GM21529 (cell line): ENCODE data around the gene ASXL3.

ENCODE experiments used
- ATAC-seq: cut with Tn5 transposase; IDR thresholded peaks from one replicate; pipeline ENCODE4 v1.9.1; 2021; ENCODE audit not compliant: unreplicated experiment

The ASXL3 gene

GRCh38 chr18:33581856-33582255 is 3.8 kb downstream of the ASXL3 start:
- no peak for ATAC-seq

DNA sequence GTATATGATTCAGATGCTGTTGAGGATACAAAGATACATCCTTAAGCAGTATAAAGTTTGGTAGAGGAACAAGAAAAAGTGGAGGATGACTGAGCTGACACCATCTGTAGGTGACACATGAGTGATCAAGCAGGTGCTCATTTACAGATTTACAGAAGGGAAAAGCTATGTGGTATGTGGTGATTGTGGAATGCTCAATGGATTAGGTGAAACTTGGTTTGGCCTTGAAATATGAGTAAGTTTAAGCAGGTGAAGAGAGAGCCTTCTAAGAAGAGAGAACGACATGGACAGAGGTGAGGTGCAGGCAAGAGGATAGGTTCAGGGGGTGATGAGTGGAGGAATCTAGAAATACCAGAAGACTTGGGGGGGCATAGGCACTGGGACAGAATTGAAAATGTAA is 5.9 kb downstream of the ASXL3 start:
- no peak for ATAC-seq

- no peak for ATAC-seq
Observed at GRCh38 chr18:33584548-33585430, 6.8 kb downstream of the ASXL3 start.

GRCh38 chr18:33585431-33585775 is 7.4 kb downstream of the ASXL3 start:
- no peak for ATAC-seq

DNA sequence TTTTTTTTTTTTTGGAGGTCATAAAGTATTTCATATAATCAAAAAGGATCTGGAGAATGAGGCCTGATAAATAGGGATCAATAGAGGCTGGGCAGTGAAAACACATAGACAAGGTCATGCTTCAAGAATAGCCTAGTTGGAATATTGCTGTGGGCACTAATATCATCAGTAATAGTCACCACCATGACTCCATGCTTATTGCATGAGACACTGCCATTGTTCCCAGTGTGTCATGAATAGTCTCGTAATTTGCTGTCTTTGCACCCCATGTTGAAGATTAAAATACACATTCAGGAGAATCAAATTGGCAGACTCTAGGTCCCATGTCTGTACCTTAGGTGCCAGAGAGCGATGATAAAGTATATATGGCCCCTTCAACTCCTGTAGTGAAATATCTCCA is 10.3 kb downstream of the ASXL3 start:
- ATAC-seq: no peak

DNA sequence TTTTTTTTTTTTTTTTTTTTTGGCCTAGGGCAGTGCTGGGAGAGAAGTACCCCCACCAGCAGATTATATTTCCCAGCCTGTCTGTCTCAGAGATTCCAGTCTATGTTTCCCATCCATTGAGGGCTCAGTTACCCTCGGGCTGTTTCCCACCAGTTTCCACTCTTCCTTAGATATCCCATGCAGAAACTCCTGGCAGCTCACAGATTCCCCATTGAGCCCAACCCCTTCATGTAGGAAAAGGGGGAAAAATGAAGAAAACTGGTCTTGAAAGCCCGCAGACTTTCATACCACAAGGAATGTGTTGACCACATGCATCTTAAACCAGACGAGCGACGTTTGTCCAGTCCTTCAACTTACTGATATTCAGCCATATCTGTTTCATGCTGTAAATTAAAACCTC is 15.2 kb downstream of the ASXL3 start:
- no peak for ATAC-seq

- no peak for ATAC-seq
Observed at GRCh38 chr18:33594799-33595198, 16.8 kb downstream of the ASXL3 start.

DNA sequence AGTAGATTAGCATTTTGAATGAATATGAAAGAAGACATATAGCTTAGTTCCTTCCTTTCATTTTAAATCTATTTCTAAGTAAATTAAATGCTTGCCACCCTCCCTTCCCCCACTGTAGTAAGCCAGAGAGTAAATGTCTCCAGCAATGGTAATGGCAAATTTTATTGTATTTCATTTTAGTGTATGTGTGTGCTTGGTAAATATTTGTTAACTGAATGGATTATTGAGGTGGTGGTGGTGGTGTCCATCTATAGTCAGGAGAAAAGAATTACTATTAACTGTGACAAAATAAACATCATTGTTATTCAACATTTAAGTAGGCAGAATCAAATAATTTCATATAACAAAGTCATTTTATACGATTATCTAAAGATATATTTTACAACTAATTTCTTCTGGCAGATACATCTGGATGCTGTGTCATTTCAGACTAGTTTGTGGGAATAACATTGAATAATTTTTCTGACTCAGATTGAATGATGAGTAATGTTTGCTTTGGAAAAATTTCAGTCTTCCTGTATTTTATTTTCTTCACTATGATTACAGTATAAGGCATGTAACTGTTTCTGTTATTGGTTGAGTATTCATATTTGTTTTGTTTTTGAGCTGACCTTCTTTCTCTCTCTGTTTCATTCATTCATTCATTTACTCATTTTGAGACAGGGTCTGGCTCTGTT is 18.3 kb downstream of the ASXL3 start:
- no peak for ATAC-seq

GRCh38 chr18:33600846-33601245 is 22.8 kb downstream of the ASXL3 start:
- ATAC-seq: no peak

DNA sequence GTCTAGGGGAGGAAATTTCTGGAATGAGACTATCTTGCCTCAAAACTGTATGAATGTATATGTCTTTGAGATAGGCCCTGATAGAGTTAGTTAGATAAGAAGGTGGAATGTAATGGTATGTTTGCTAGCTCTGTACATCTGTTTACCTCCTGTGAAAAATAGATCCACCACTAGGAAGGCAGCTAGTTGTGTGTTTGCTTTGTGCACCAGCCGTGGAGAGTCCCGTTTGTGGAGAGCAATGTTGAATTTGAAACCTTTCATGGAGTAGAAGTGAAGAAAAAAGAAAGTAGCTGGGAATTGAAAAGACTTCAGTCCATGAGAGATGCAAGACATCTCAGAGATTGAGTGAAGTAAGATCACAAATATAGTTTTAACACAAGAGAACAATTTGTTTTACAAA is 25.4 kb downstream of the ASXL3 start:
- no peak for ATAC-seq

GRCh38 chr18:33605250-33605649 is 27.2 kb downstream of the ASXL3 start:
- ATAC-seq: no peak

DNA sequence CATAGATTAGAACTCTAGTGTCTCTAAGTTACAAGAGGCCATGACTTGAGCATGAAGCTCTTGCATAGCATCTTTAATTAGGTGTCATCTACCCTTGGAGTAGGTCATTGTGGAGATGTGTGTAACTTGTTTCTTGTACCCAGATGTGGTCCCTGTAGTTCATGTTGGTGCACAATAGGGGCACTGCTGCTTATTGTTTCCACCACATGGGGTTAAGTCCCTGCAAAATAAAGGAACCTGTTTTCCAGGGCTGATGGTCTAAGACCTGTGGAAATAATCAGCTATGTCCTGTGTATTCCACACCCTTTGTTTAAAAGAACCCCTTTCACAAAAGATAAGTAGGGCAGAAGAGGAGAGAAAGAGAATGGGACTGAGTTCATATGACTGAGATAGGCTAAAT is 28.6 kb downstream of the ASXL3 start:
- ATAC-seq: no peak

GRCh38 chr18:33611525-33612135 is 33.6 kb downstream of the ASXL3 start:
- no peak for ATAC-seq

- no peak for ATAC-seq
Observed at GRCh38 chr18:33612632-33613031, 34.6 kb downstream of the ASXL3 start.

GRCh38 chr18:33616556-33616955 is 38.5 kb downstream of the ASXL3 start:
- no peak for ATAC-seq

- ATAC-seq: no peak
Observed at GRCh38 chr18:33627114-33627513, 49.1 kb downstream of the ASXL3 start.

DNA sequence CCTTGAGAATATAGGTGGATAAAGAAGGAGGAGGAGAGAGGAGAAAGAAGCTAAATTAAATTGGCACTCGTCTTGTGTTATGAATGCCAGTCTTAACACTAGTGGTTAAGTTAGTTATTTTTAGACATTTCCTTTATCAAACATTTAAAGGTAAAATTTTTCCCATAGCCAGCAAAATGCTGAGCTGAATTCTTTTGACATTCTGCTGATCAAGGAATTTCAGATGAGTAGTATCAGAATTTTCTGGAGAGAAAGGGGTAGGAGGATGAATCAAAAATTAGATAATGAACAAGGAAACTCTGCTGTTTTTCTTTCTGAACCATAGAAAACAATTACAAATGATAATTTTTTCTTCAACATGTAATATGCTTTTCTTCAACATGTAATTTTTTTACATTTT is 52.5 kb downstream of the ASXL3 start:
- ATAC-seq: no peak

DNA sequence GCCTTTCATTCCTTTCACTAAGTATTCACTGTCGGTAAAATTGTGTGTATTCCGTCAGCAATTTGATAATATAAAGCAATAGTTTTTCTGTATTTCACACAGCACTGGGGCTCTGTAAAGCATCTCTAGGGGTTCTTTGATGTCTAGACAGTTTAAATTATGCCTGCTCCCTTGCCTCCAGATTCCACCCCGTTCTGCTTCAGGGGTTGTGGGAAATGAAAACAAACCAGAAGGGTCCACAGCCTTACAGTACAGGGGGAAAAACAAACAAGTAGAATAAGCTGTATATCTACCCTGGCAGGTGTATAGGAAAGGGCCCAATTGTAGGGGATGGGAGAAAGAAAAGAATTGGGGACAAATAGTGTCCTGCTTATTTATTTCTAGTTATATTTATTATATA is 63.1 kb downstream of the ASXL3 start:
- no peak for ATAC-seq

DNA sequence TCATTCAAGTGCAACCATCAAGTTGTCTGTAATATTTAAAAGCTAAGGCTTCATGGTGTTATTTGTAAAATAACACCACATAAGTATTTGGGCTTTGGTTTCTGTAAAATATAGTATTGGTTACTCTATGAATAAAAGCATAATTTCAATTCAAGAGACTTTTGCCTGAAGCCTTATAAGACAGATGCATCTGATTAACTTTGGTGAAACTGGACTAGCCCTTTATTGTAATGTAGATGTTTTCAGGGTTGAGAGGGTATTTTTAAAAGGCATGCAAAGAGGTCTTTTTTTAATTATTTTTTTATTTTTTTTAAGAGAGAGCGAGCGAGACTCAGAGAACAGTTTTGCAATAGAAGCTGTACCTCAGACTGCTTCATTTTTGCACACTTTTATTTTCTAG is 66.5 kb downstream of the ASXL3 start:
- ATAC-seq: no peak

GRCh38 chr18:33647365-33647764 is 69.3 kb downstream of the ASXL3 start:
- ATAC-seq: no peak

DNA sequence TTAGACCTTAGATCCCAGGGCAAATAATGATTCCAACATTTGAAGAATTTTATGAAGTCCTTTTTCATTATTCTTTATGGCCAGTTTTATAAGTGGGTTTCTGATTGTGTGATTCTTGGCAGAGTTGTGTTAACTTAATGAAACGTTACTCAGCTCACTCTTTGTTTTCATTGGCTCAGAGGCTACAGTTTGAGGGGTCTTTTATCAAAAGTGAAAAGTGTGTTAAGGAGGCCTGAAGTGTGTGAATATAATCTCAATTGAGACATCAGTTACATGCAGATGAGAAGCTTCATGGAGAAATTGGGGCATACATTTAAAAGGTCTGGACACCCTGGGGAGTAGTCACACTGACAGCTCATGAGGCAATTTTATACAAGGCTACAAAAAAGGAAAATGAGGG is 74.6 kb downstream of the ASXL3 start:
- no peak for ATAC-seq

DNA sequence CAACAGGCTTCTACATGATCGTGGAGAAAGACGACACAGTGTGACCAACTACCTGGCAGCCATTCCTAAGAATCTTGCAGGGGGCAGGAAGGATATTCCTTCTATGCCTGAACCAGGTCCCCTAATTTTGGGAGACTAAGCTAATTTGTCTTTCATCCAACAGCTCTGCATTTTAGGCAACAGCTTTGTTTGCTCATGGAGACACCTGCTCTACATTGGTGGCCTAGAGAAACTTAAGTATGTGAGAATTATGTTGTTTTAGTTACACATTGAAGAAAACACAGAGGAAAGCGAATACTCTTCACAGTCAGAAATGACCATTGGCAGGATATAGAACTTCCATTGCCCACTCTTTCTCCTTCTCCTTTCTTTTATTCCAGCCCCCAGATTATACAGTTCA is 75.2 kb downstream of the ASXL3 start:
- no peak for ATAC-seq
